Measurements from ENCODE around the gene SEMA7A. TPM values are rescaled to one million over a fixed set of nuclear protein-coding genes. Genes with fewer than 3 reads are reported as not detected.

The SEMA7A gene
- polyA plus RNA-seq, 1 of the 3 experiments (the other 2 are of a cell fraction) = 1.3 TPM

DNA sequence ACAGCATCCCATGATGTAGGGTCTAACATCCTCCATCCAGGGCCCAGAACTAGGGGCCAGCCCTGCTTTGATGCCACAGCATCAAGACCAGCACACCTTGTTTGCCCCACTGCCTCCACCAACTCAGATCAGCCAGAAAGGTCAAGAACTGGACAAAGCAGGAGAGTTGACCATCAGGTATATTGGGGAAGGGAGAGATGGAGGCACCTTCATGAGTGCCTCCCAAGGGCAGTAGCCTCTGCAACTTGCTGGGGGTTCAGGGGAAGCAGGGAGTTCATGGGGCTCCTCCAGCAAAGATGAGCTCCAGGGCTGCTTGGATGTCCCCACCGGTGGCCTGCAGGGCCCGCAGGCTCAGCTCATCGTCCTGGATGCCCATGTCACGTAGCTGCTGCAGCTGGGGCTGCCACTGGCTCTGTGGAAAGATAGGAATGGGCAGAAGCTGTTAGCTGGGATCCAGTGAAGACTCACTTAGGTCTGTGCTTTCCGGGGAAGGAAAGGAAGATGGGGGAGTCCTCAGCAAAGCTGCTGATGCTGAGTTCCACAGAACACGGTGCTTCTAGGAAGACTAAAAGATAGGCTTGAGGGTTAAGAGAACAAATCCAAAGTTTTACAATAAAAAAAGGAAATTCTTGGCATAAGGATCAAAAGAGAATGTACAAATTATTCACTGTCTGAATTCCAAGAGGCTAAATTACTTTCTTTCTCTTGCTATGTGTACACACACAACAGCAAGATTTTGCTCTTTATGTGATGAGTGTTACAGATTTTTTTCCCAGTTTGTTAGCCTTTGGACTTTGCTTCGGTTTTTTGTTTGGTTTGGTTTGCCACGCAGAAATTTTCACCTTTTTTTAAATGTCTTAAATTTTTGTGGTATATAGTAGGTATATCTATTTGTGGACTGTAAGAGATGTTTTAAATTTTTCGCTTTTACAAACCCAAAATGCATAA lies 12.3 kb upstream of the SEMA7A start:
- TF ChIP-seq FOSL2 (IDR thresholded peaks at IDR 0.05; ENCODE audit: borderline replicate concordance, low read depth) = no peak
- no peaks in the 10 kb centered on the region for H3K27me3 ChIP-seq (ENCODE audit: insufficient read depth)
- ChIA-PET POLR2A (no interaction called here), CTCF (interaction anchor here (0.7 to 36.5 kb wide), 4 partner anchors 15 to 189 kb away, joined by 3 to 779 read pairs (median 4); partner anchors contain the start of genes CYP11A1 and UBL7)
- 83% methylated on average over 7 of the region's 9 CpGs for WGBS (ENCODE audit: low lambda C conversion rate)
- no peak overlapping the region for H2AFZ ChIP-seq (ENCODE audit: low read depth)
- no peak overlapping the region for H3K27ac ChIP-seq (ENCODE audit: low read depth in 2 of 2, low read length in 1 of 2)
- peaks cover 21 to 65% of the 10 kb centered on the region in 2 experiments for H3K36me3 ChIP-seq (replicated peaks in 1 of 2; ENCODE audit: control insufficient read depth in 1 of 2, insufficient read depth in 2 of 2, low read length in 1 of 2)
- H3K9me3 ChIP-seq = no peaks in the 10 kb centered on the region
- H3K4me2 ChIP-seq = no peak overlapping the region
- H3K4me3 ChIP-seq (ENCODE audit: low read depth in 2 of 2, low read length in 1 of 2) = no peak overlapping the region
- no peak overlapping the region for H3K9ac ChIP-seq
- peaks cover 0 to 4% of the 10 kb centered on the region in 2 experiments; a peak in 1 of 4 replicates for H3K4me1 ChIP-seq (ENCODE audit: control insufficient read depth in 1 of 2, insufficient read depth in 2 of 2, low read depth in 1 of 2, low read length in 1 of 2)
- DNase-seq = no peak
- no peaks in the 10 kb centered on the region for H4K20me1 ChIP-seq (ENCODE audit: insufficient read depth)
- H3K79me2 ChIP-seq (ENCODE audit: insufficient read depth) = no peaks in the 10 kb centered on the region
- H3K9me2 ChIP-seq = no peaks in the 10 kb centered on the region
- H3F3A ChIP-seq (replicated peaks; ENCODE audit: insufficient read depth) = no peaks in the 10 kb centered on the region

DNA sequence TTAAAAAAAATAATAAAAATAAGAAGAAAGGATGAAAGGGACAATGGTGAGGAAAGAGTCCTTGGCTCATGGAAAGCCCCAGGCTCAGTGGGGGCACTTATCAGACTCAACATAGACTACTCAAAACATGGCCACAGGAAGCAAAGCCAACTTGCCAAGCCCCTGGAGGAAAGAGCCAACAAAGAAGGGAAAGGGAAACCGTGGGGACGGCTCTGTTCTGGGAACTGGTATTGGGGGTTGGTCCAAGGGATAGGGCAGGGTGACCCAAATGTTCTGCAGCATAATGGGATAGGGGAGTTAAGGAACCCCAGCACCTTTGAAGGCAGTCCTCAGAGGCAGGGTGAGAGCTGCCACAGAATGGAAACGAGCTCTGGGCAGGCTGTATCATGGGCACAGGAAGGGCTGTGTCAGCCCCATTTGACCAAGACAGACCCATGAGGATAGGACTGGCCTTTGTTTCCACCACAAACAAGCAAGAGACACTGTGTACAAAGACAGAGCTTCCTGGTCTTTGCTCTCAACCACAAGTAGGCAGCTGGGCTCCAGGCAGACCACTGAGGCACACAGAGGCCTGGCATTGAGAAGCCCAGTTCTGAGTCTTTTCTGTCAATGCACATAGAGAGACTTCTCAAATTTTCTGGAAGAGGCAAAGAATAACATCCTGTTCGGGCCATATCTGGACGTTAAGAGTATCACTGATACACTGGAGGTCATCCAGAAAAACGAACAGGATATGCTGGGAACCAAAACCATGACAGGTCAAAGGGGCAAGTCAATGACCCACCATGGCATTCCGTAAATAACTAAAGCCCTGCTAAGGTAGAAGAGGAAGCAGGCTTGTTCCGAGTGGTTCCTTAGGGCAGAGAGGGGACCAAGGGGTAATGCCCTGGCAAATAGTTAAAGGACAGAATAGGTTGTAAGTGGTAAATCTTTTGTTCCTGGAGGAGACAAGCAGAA lies 10.6 kb upstream of the SEMA7A start:
- Histone ChIP-seq H4K20me1 (ENCODE audit: insufficient read depth) (no peaks in the 10 kb centered on the region), H3K9me2 (no peaks in the 10 kb centered on the region), H3K36me3 (replicated peaks in 1 of 2; ENCODE audit: control insufficient read depth in 1 of 2, insufficient read depth in 2 of 2, low read length in 1 of 2) (peaks cover 21 to 47% of the 10 kb centered on the region in 2 experiments), H3F3A (replicated peaks; ENCODE audit: insufficient read depth) (no peaks in the 10 kb centered on the region), H3K27me3 (ENCODE audit: insufficient read depth) (no peaks in the 10 kb centered on the region), H3K79me2 (ENCODE audit: insufficient read depth) (no peaks in the 10 kb centered on the region), H3K4me2 (no peak overlapping the region), H3K9ac (no peak overlapping the region), H3K27ac (ENCODE audit: low read depth in 2 of 2, low read length in 1 of 2) (no peak overlapping the region), H2AFZ (ENCODE audit: low read depth) (no peak overlapping the region), H3K9me3 (no peaks in the 10 kb centered on the region), H3K4me1 (ENCODE audit: control insufficient read depth in 1 of 2, insufficient read depth in 2 of 2, low read depth in 1 of 2, low read length in 1 of 2) (peaks cover 0 to 4% of the 10 kb centered on the region in 2 experiments; a peak in 1 of 4 replicates), H3K4me3 (ENCODE audit: low read depth in 2 of 2, low read length in 1 of 2) (no peak overlapping the region)
- ChIA-PET POLR2A (interaction anchor here (1.0 to 1.9 kb wide), 2 partner anchors 17 to 62 kb away, joined by 3 to 4 read pairs; partner anchors contain the start of gene UBL7), CTCF (interaction anchor here (36.5 kb wide), 1 partner anchor 67 kb away, joined by 779 read pairs; the partner anchor contains the start of gene CYP11A1)
- 89% methylated on average over 7 of the region's 8 CpGs for WGBS (ENCODE audit: low lambda C conversion rate)
- TF ChIP-seq MEF2A (IDR thresholded peaks at IDR 0.05; ENCODE audit: borderline replicate concordance, low read depth) (no peak), SMC3 (IDR thresholded peaks at IDR 0.05; ENCODE audit: low read depth, low read length) (no peak), FOSL2 (IDR thresholded peaks at IDR 0.05; ENCODE audit: borderline replicate concordance, low read depth) (no peak), RCOR1 (IDR thresholded peaks at IDR 0.05; ENCODE audit: low read length) (no peak)
- TF ChIP-seq, protein P1, sequence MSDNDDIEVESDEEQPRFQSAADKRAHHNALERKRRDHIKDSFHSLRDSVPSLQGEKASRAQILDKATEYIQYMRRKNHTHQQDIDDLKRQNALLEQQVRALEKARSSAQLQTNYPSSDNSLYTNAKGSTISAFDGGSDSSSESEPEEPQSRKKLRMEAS (IDR thresholded peaks at IDR 0.05; ENCODE audit: low read depth) = no peak
- DNase-seq = no peak
